Activated naive CD4-positive, alpha-beta T cell treated with anti-CD3 and anti-CD28 coated beads for 36 hours (primary cell): ENCODE results near the gene SLC6A1. TPM values are rescaled to one million over a fixed set of nuclear protein-coding genes. Genes with fewer than 3 reads are reported as not detected.

ENCODE experiments used
- CTCF ChIA-PET: fragments of 350-600 bp; sonication (Branson Sonifier 250); formaldehyde crosslinking; loops from one replicate; lab custom pipeline; 2021; ENCODE audit warnings: antibody characterized with exemption; lab: Charles Lee
- DNase-seq: peaks from one replicate; pipeline ENCODE4 v3.0.0-alpha.2; 2020
- H3K27ac Mint-ChIP-seq: one replicate; pipeline ENCODE4 v1.8.0; 2021; ENCODE audit warnings: mild to moderate bottlenecking, mixed read lengths
- H3K27me3 Mint-ChIP-seq: one replicate; pipeline ENCODE4 v1.8.0; 2021; ENCODE audit warnings: low read depth, mixed read lengths
- H3K36me3 Mint-ChIP-seq: one replicate; pipeline ENCODE4 v1.8.0; 2021; ENCODE audit warnings: low read depth, mixed read lengths
- H3K4me1 Mint-ChIP-seq: one replicate; pipeline ENCODE4 v1.8.0; 2021; ENCODE audit warnings: low read depth, mixed read lengths
- H3K4me3 Mint-ChIP-seq: one replicate; pipeline ENCODE4 v1.8.0; 2021; ENCODE audit warnings: mild to moderate bottlenecking, moderate library complexity, mixed read lengths
- H3K9me3 Mint-ChIP-seq: one replicate; pipeline ENCODE4 v1.8.0; 2021; ENCODE audit warnings: mixed read lengths
- intact Hi-C: fragments of 100-400 bp; cut with micrococcal nuclease; formaldehyde crosslinking; loops from one replicate; pipeline ENCODE4 v1.15.1; 2023
- total RNA-seq, 2 experiments: library from RNA; stranded (reverse); gene quantifications; one replicate each; pipeline ENCODE4 v1.2.3, GENCODE V29; 2021

Gene SLC6A1
- total RNA-seq, 2 experiments from 2014 or later: not detected

GRCh38 chr3:11078826-11079515 lies 86.4 kb downstream of the SLC6A1 start:
- CTCF ChIA-PET: interaction anchor here (0.5 kb wide), 1 partner anchor 28 kb away, joined by 3 read pairs; no protein-coding TSS in a partner anchor
- Mint-ChIP-seq H3K27ac (no peak overlapping the region), H3K4me3 (no peak overlapping the region), H3K9me3 (no peaks in the 10 kb centered on the region), H3K27me3 (peaks cover 18% of the 10 kb centered on the region), H3K36me3 (no peaks in the 10 kb centered on the region), H3K4me1 (no peaks in the 10 kb centered on the region)
- intact Hi-C loops: no loop called here
- no peak for DNase-seq

- intact Hi-C loops: no loop called here
- Mint-ChIP-seq H3K4me1 (no peaks in the 10 kb centered on the region), H3K9me3 (no peaks in the 10 kb centered on the region), H3K4me3 (no peak overlapping the region), H3K27ac (no peak overlapping the region), H3K36me3 (no peaks in the 10 kb centered on the region), H3K27me3 (peaks cover 7% of the 10 kb centered on the region)
- CTCF ChIA-PET: no interaction called here
- DNase-seq: no peak
Observed at GRCh38 chr3:11080492-11080891, 87.9 kb downstream of the SLC6A1 start.

GRCh38 chr3:11084098-11084497 lies 91.5 kb downstream of the SLC6A1 start:
- CTCF ChIA-PET: no interaction called here
- DNase-seq: no peak
- intact Hi-C loops: no loop called here
- peaks cover 2% of the 10 kb centered on the region for H3K27me3 Mint-ChIP-seq
- no peaks in the 10 kb centered on the region for H3K36me3 Mint-ChIP-seq
- no peak overlapping the region for H3K27ac Mint-ChIP-seq
- no peaks in the 10 kb centered on the region for H3K4me1 Mint-ChIP-seq
- no peak overlapping the region for H3K4me3 Mint-ChIP-seq
- H3K9me3 Mint-ChIP-seq: no peaks in the 10 kb centered on the region

- DNase-seq: no peak
- H3K27me3 Mint-ChIP-seq: peaks cover 2% of the 10 kb centered on the region
- H3K9me3 Mint-ChIP-seq: no peaks in the 10 kb centered on the region
- intact Hi-C loops: no loop called here
- no peaks in the 10 kb centered on the region for H3K4me1 Mint-ChIP-seq
- H3K36me3 Mint-ChIP-seq: no peaks in the 10 kb centered on the region
- no peak overlapping the region for H3K27ac Mint-ChIP-seq
- H3K4me3 Mint-ChIP-seq: no peak overlapping the region
- CTCF ChIA-PET: interaction anchor here (0.7 kb wide), 1 partner anchor 124 kb away, joined by 3 read pairs; no protein-coding TSS in a partner anchor
Observed at GRCh38 chr3:11084677-11085076, 92.1 kb downstream of the SLC6A1 start.

GRCh38 chr3:11085093-11085840 lies 92.7 kb downstream of the SLC6A1 start:
- Mint-ChIP-seq H3K27ac (no peak overlapping the region), H3K27me3 (peaks cover 2% of the 10 kb centered on the region), H3K4me3 (no peak overlapping the region), H3K9me3 (no peaks in the 10 kb centered on the region), H3K4me1 (no peaks in the 10 kb centered on the region), H3K36me3 (no peaks in the 10 kb centered on the region)
- intact Hi-C loops: no loop called here
- CTCF ChIA-PET: interaction anchor here (0.7 kb wide), 1 partner anchor 123 kb away, joined by 3 read pairs; no protein-coding TSS in a partner anchor
- DNase-seq: no peak

GRCh38 chr3:11086856-11087255 lies 94.3 kb downstream of the SLC6A1 start:
- Mint-ChIP-seq H3K9me3 (no peaks in the 10 kb centered on the region), H3K27ac (no peak overlapping the region), H3K4me1 (no peaks in the 10 kb centered on the region), H3K36me3 (no peaks in the 10 kb centered on the region), H3K27me3 (peaks cover 2% of the 10 kb centered on the region), H3K4me3 (no peak overlapping the region)
- intact Hi-C loops: no loop called here
- DNase-seq: no peak
- CTCF ChIA-PET: no interaction called here

DNA sequence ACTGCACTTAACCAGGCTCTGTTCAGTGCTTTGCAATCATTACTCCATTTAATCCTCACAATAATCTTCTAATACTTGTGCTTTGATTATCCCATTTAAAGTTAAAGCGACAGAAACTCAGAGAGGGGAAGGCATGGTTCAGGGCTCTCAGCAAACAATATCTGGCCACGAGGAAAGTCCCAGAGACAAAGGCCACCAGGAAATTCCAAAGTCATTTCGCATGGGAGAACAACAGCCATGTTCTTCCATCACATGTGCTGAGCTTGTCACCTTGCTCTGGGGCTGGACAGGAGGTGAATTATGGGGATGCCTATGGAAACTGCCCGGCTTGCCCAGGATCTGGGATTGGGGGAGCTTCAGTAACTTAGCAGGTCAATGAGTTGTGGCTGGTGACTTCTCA lies 95.5 kb downstream of the SLC6A1 start:
- Mint-ChIP-seq H3K4me1 (no peaks in the 10 kb centered on the region), H3K4me3 (no peak overlapping the region), H3K36me3 (no peaks in the 10 kb centered on the region), H3K27ac (no peak overlapping the region), H3K9me3 (no peaks in the 10 kb centered on the region), H3K27me3 (peaks cover 2% of the 10 kb centered on the region)
- DNase-seq: no peak
- CTCF ChIA-PET: no interaction called here
- intact Hi-C loops: no loop called here

GRCh38 chr3:11088831-11089230 lies 96.3 kb downstream of the SLC6A1 start:
- CTCF ChIA-PET: no interaction called here
- intact Hi-C loops: no loop called here
- no peaks in the 10 kb centered on the region for H3K36me3 Mint-ChIP-seq
- DNase-seq: no peak
- H3K27ac Mint-ChIP-seq: no peak overlapping the region
- no peaks in the 10 kb centered on the region for H3K4me1 Mint-ChIP-seq
- no peak overlapping the region for H3K4me3 Mint-ChIP-seq
- peaks cover 2% of the 10 kb centered on the region for H3K27me3 Mint-ChIP-seq
- H3K9me3 Mint-ChIP-seq: no peaks in the 10 kb centered on the region

Other genes starting within 250 kb of the SLC6A1 start
- not detected for gene SLC6A11, start 176.5 kb upstream of the SLC6A1 start, total RNA-seq
- gene HRH1, start 161.7 kb downstream of the SLC6A1 start, total RNA-seq: under 1 TPM; 0.07 to 0.10 TPM